GM12891 (cell line): ENCODE data around the gene FBXO8.

Experiments used
- DNase-seq: peaks from one replicate; pipeline ENCODE4 v3.0.0; 2011; ENCODE audit warnings: low spot score; ENCODE audit not compliant: insufficient read length
- FAIRE-seq: peaks from 2 replicates; lab custom pipeline; 2011; peaks lifted over from hg19 to GRCh38; lab: Jason Lieb, UNC
- PAX5 ChIP-seq: IDR thresholded peaks from 2 replicates; pipeline ENCODE4 v1.6.1; 2011; ENCODE audit warnings: low read length, moderate library complexity, mild to moderate bottlenecking; ENCODE audit not compliant: insufficient read depth, severe bottlenecking
- POLR2A ChIP-seq: IDR thresholded peaks from 2 replicates; pipeline ENCODE4 v1.6.1; 2011; ENCODE audit warnings: low read depth, low read length, control low read depth
- POLR2AphosphoS5 ChIP-seq: IDR thresholded peaks from 2 replicates; pipeline ENCODE4 v1.6.1; 2011; ENCODE audit warnings: low read depth, low read length, control low read depth
- POU2F2 ChIP-seq: IDR thresholded peaks from 2 replicates; pipeline ENCODE4 v1.6.1; 2011; ENCODE audit warnings: low read depth, mild to moderate bottlenecking, control low read depth, low read length, moderate library complexity
- SPI1 ChIP-seq: IDR thresholded peaks from 2 replicates; pipeline ENCODE4 v1.6.1; 2011; ENCODE audit warnings: low read depth, low read length, control low read depth
- TAF1 ChIP-seq: IDR thresholded peaks from 2 replicates; pipeline ENCODE4 v1.6.1; 2011; ENCODE audit warnings: low read depth, low read length, control low read depth

Gene FBXO8

DNA sequence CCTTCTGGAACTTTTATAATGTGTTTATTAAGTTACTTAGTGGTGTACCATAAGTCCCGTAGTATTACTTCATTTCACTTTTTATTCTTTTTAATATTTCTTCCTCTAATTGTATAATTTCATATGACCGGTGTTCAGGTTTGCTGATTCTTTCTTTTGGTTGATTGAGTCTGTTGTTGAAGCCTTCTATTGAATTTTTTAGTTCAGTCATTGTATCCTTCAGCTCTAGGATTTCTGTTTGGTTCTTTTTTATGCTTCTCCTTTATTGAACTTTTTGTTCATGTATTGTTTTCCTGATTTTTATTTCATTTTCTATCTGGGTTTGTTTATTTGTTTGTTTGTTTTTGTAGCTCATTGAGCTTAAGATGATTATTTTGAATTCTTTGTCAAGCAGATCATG, 9.0 kb upstream of the FBXO8 start:
- no peak for FAIRE-seq
- TF ChIP-seq POLR2AphosphoS5: no peak
- TF ChIP-seq POU2F2: no peak
- TF ChIP-seq PAX5: no peak
- TF ChIP-seq SPI1: no peak
- TF ChIP-seq POLR2A: no peak
- TF ChIP-seq TAF1: no peak
- DNase-seq: no peak

DNA sequence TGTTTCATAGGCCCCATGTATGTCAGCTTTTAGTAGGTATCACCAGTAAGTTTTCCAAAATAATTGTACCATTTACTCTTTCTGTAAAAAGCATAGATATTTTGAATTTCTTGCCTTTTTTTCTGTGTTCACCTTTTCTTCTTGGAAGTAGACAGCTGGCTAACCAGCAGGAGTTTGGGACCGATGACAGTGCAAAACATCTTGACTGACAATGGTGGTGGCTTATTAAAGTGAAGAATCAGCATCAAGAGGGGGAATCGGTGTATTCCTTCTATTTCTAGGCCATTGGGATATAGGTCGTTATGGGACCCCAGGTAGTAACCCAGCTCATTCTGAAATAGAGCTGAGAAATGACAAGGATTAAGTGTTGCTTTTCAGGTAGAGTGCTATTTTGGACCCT, 3.4 kb upstream of the FBXO8 start:
- TF ChIP-seq POLR2A (no peak), TAF1 (no peak), POLR2AphosphoS5 (no peak), POU2F2 (no peak), PAX5 (no peak), SPI1 (no peak)
- no peak for DNase-seq
- no peak for FAIRE-seq

- no peak for DNase-seq
Measured at GRCh38 chr4:174284487-174284886, 1.0 kb upstream of the FBXO8 start.

DNA sequence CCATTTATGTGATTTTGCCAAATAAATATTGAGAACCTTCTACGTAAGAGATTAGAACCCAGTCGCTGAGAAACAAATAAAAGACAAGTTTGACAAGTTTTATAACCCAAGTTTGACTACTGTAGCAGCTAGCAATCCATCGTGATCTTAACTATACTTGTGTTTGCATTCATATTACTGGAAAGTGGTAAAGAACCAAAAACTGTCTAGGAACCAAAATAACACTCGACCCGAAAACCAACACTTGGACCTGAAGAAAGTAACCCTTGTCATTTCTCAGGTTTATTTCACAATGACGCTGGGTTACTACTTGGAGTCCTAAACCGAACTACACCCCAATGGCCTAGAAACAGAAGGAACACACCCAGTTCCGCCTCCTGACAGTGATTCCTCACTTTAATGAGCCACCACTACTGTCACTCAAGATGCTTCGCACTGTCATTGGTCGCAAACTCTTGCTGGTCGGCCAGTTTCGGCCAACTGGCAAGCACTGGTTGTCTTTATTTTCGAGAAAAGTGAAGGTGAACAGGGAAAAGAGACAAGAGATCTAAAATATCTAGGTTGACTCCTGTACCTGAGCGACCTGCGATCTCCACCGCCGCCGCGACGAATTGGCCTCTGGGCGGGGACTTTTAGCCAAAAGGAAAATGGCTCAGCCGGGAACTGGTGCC, 496 bp downstream of the FBXO8 start:
- FAIRE-seq (peak; percentile 99), DNase-seq (peak; percentile 47)
- TF ChIP-seq SPI1: peak; percentile 60
- TF ChIP-seq POU2F2: no peak
- TF ChIP-seq POLR2A: peak; percentile 45; the same call in 1 of the 2 replicates
- TF ChIP-seq TAF1: no peak

More at GRCh38 chr4:174284487-174284886, 1.0 kb upstream of the FBXO8 start:
- no peak for TF ChIP-seq TAF1
- TF ChIP-seq POLR2AphosphoS5: no peak
- no peak for TF ChIP-seq POU2F2
- no peak for TF ChIP-seq POLR2A
- no peak for TF ChIP-seq PAX5
- no peak for TF ChIP-seq SPI1
- no peak for FAIRE-seq

GRCh38 chr4:174281901-174282300, 1.6 kb downstream of the FBXO8 start:
- no peak for FAIRE-seq
- TF ChIP-seq PAX5 (no peak), TAF1 (no peak), POLR2A (no peak), POU2F2 (no peak), SPI1 (no peak), POLR2AphosphoS5 (no peak)

DNA sequence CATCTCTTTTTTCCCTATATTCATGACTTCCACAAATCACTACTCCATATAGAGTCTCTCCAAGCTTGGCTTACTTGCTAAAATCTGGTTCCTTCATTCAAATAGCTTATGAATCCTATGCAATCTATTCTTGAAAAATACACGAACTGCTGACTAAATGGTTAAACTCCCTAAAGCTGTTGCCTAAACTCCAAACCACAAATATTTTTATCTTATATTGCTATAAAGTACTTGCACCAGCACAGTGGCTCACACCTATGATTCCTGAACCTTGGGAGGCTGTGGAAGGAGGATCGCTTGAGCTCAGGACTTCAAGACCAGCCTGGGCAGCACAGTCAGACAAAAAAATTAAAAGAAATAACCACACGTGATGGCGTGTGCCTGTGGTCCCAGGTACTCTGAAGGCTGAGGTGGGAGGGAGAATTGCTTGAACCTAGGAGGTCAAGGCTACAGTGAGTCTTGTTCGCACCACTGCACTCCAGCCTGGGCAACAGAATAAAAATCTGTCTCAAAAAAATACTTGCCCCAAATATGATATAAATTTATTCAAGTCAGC, 2.2 kb downstream of the FBXO8 start:
- TF ChIP-seq PAX5 (no peak), SPI1 (no peak), POU2F2 (no peak), POLR2A (no peak)
- no peak for DNase-seq
- no peak for FAIRE-seq

More at GRCh38 chr4:174281901-174282300, 1.6 kb downstream of the FBXO8 start:
- no peak for DNase-seq

DNA sequence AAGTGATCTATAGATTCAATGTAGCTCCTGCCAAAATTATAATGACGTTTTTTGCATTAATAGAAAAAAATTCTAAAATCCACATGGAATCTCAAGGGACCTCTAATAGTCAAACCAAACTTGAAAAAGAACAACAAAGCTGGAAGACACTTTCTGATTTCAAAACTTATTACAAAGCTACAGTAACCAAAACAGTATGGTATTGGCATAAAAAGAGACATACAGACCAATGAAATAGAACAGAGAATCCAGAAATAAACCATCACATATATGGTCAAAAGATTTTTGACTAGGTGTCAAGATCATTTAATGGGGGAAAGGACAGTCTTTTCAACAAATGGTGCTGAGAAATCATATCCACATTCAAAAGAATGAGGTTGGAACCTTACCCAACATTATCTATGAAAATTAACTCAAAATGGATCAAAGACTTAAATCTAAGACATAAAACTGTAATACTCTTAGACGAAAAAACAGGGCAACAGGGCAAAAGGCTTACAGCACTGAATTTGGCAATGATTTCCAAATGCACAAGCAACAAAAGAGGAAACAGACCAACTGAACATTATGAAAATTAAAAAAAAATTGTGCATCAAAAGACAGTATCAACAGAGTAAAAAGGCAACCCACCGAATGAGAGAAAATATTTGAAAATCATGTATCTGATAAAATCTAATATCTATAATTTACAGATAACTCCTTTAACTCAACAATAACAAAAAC, 3.9 kb downstream of the FBXO8 start:
- DNase-seq (no peak), FAIRE-seq (no peak)
- no peak for TF ChIP-seq POLR2A
- no peak for TF ChIP-seq POU2F2
- TF ChIP-seq SPI1: no peak
- no peak for TF ChIP-seq POLR2AphosphoS5

DNA sequence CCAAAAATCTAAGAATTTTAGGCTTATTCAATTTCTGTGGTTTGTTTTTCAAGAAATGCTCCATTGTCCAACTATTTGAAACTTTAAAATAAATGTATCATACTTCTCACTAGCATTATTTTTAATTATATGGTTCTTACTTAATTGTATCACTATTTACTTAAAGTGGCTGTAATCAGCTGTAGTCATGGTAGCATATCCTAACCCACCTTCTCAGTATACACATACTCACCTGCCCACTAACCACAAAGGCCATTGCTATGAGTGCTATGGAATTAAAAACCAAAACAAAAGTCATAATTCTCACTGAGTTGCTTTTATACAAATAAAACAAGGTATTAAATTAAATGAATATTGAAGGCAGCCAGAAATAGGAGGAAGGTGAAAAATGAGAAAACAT, 5.0 kb downstream of the FBXO8 start:
- TF ChIP-seq POLR2A (no peak), POLR2AphosphoS5 (no peak), TAF1 (no peak), SPI1 (no peak), POU2F2 (no peak), PAX5 (no peak)
- no peak for FAIRE-seq
- DNase-seq: no peak

GRCh38 chr4:174277433-174277832, 6.0 kb downstream of the FBXO8 start:
- no peak for DNase-seq
- TF ChIP-seq TAF1: no peak
- no peak for TF ChIP-seq POU2F2
- no peak for TF ChIP-seq POLR2A
- FAIRE-seq: no peak

- FAIRE-seq: no peak
- TF ChIP-seq POU2F2 (no peak), POLR2AphosphoS5 (no peak)
- no peak for DNase-seq
Measured at GRCh38 chr4:174275101-174275500, 8.4 kb downstream of the FBXO8 start.
